GM18951 (cell line): Measurements from ENCODE around the gene ABCG2.
"Not testable (repeated sequence)": the region's sequence is repeated elsewhere in the genome, so short reads cannot be mapped to it uniquely, and the experiment has no call there.

ENCODE experiments used
- POLR2A ChIP-seq: IDR thresholded peaks from 4 replicates; pipeline ENCODE4 v1.6.1; 2011; ENCODE audit warnings: mild to moderate bottlenecking; ENCODE audit not compliant: insufficient read length, insufficient read depth; ENCODE audit errors: extremely low read depth
- in situ Hi-C: fragments of 300-500 bp; cut with MboI; formaldehyde crosslinking; loops from one replicate; pipeline ENCODE4 v1.12.0; 2022; ENCODE audit warnings: low sequenced_read_pairs, mixed read lengths, inconsistent platforms; ENCODE audit not compliant: unreplicated experiment

ABCG2 gene

DNA sequence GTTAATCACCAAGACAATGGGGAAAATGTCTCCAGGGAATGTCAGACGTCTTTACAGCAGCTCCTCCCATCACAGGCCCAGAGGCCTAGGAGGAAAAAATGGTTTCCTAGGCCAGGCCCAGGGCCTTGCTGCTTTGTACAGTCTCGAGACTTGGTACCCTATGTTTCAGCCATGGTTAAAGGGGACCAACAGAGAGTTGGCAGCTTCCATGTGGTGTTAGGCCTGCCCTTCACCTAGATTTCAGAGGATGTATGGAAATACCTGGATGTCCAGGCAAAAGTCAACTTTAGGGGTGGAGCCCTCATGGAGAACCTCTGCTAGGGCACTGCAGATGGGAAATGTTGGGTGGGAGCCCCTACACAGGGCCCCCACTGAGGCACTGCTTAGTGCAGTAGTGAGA lies 38.5 kb downstream of the ABCG2 start:
- in situ Hi-C loops, result no loop called here
- TF ChIP-seq POLR2A, result no peak

- in situ Hi-C loops, result no loop called here
- TF ChIP-seq POLR2A, result no peak
Observed at GRCh38 chr4:88115587-88115986, 42.9 kb downstream of the ABCG2 start.

DNA sequence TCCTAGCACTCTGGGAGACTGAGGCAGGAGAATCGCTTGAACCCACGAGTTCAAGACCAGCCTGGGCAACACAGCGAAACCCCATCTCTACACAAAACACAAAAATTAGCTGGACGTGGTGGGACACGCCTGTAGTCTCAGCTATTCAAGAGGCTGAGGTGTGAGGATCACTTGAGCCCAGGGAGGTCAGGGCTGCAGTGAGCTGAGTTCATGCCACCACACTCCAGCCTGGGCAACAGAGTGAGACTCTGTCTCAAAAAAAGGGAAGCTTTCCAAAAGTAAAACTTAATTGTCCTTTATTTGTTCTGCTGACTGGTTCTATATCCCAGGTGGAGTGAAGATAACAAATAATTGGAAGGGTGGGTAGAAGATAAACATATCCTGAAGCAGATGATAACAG lies 45.6 kb downstream of the ABCG2 start:
- TF ChIP-seq POLR2A, result no peak

GRCh38 chr4:88110826-88111225 lies 47.6 kb downstream of the ABCG2 start:
- TF ChIP-seq POLR2A, result no peak
- in situ Hi-C loops, result no loop called here

More for the DNA sequence above, 45.6 kb downstream of the ABCG2 start:
- in situ Hi-C loops, result no loop called here

DNA sequence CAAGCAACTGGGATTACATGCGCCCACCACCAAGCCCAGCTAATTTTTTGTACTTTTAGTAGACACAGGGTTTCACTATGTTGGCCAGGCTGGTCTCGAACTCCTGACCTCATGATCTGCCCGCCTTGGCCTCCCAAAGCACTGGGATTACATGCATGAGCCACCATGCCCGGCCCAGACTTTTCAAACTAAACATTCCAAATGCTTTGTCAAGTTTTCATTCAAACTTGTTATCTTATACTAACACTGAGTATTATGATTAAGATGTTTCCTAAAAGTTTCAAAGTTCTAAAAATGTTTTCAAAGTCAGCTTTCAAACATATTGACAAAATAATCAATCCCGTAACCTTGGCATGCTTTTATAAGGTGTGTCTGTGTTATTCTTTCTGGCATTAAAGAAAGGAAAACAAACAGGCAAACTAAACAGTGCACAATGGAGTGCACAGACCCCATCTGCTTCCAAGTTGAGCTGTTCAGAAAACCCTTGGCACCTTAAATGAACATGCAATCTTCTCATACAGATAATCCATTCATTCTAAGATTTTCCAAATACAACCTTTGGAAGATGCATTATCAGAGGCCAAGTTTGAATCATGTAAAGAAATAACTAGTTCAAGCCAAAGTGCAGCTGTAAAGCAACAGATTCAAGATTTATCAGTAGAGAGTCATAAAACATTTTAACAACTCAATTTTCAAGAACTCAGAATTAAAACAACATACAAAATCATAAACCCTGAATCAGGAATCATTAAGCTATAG lies 49.1 kb downstream of the ABCG2 start:
- no peak for TF ChIP-seq POLR2A
- in situ Hi-C loops, result no loop called here

- no peak for TF ChIP-seq POLR2A
Observed at GRCh38 chr4:88108747-88109122, 49.7 kb downstream of the ABCG2 start.

GRCh38 chr4:88108108-88108465 lies 50.4 kb downstream of the ABCG2 start:
- in situ Hi-C loops, result not testable (repeated sequence)

More at GRCh38 chr4:88108747-88109122, 49.7 kb downstream of the ABCG2 start:
- in situ Hi-C loops, result no loop called here

DNA sequence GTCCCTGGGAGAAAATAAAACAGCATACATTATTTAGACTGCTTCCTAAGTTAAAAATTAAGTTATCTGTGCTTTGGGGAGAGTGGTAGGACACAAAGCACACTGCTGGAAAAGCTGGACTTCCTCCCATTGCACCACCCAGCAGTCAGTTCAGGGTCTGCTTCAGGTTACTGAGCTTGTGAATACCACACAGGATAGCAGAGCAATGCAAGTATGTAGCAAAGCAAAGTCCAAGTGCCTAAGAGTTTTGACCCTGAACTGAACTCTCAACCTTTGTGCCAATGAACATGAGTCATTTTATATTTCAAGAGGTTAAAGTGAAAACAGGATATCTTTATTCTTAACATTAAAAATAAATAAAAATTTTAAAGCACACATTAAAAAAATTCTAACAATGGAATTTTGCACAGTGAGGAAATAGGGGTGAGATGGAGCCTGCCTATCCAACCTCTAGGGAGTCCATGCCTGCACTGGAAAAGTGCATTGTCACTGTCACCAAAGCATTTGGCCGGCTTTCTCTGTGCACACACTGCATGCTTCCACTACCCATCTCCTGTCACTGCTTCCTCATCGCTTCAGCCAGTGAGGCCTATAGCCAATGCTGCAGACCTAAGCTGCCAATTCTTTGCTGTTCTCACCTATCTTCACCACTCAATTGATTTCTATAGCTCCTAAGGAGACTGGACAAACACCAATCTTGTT lies 50.9 kb downstream of the ABCG2 start:
- TF ChIP-seq POLR2A, result no peak
- in situ Hi-C loops, result no loop called here

DNA sequence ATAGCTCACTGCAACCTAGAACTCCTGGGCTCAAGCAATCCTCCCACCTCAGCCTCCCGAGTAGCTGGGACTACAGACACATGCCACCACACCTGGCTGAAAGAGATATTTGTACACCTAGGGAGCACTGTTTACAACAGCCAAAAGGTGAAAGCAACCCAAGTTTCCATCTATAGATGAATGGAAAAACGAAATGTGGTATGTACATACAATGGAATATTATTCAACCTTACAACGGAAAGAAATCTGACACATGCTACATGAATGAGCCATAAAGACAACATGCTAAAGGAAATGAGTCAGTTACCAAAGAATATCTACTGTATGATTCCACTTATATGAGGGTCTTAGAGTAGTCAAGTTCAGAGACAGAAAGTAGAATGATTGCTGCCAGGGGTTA lies 52.2 kb downstream of the ABCG2 start:
- in situ Hi-C loops, result no loop called here
- TF ChIP-seq POLR2A, result no peak

GRCh38 chr4:88104902-88105610 lies 53.4 kb downstream of the ABCG2 start:
- in situ Hi-C loops, result no loop called here
- no peak for TF ChIP-seq POLR2A

- no peak for TF ChIP-seq POLR2A
- in situ Hi-C loops, result no loop called here
Observed at GRCh38 chr4:88102026-88102425, 56.4 kb downstream of the ABCG2 start.

- TF ChIP-seq POLR2A, result no peak
- in situ Hi-C loops, result no loop called here
Observed at GRCh38 chr4:88101165-88101564, 57.3 kb downstream of the ABCG2 start.

DNA sequence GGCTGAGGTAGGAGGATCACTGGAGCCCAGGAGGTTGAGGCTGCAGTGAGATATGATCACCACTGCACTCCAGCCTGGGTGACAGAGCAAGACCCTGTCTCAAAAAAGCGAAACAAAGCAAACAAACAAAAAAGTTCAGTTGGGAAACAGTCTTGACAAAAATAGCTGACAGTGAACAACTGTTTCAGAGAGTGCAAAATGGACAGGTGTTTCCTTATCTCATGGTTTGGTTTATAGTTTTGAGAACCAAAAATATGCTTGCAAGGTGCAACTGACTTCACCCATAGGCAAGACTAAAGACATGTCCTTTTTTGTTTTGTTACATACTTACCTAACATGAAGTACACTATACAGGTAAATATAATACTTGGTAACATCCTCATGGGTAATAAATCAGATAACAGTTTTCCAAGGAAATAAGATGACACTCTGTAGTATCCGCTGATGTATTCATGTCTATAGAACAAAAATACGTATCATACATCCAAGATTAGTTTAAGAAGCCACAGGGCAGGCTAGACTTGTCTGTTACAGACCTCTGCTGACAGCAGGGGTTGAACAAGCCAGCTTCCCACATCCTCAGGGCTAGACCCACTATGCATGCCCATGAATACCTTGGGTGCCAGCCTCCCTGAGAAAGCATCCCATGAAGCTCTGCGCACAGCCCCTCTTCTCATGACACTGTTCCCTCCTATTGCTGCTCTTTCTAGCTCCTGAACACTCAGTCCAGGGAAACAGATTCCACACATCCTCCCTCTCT lies 59.3 kb downstream of the ABCG2 start:
- in situ Hi-C loops, result no loop called here
- TF ChIP-seq POLR2A, result no peak
